Islet precursor cell (in vitro differentiated cells): ENCODE results near the gene KCND3.
A peak's percentile ranks its signal among the peaks of the same experiment; 100 is the strongest.

ENCODE experiments used
- DNase-seq: peaks from one replicate; pipeline ENCODE4 v3.0.0-alpha.2; 2018

The KCND3 gene

GRCh38 chr1:111989531-111990025 lies at the start of gene KCND3:
Gene KCND3 (minus strand): TSS chr1:111989668.
- DNase-seq: peak; percentile 57

GRCh38 chr1:112034277-112034676 lies 44.8 kb upstream of the KCND3 start:
- DNase-seq: no peak

DNA sequence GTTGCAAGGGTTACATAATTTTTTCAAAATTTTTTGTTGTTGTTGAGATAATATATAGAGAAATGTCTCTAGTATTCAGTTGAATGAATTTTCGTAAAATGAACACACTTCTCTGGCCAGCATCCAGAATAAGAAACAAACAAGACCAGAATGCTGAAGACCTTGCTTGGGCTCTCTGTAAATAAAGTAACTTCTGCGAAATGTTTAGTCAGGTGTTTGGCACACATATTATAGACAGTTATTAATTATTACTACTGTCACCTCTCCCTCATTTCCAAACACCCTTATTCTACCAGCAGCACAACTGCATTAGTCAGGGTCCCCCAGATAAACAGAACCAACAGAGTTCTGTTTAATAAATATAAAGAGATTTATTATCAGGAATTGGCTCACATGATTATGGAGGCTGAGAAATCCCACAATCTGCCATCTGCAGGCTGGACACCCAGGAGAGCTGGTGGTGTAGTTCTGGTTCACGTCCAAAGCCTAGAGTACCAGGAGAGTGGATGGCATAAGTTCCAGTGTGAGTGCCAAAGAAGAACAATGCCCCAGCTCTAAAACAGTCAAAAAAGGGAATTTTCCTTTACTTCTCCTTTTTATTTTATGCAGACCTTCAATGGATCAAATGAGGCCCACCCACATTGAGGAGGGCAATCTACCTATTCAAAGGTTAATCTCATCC lies 44.1 kb upstream of the KCND3 start:
- DNase-seq: no peak

DNA sequence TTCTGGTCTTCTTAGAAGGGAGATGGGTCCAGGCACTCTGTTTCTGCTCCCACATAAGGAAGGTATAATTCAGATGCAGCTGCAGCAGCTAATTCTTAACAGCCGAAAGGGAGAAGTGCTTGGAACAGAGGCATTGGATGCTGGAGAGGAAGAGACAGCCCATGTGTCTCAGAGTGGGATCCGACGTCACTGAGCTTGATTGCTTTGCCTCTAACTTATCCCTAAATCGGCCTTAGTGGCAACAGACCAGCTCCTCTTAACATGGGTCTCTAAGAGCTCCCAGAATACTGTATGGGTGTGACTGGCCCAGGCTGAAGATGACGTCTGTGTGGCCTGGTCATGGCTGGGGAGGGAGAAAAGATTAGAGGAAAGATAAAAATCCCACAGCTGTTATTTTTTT lies 40.7 kb upstream of the KCND3 start:
- DNase-seq: no peak

- no peak for DNase-seq
These were observed 38.2 kb upstream of the KCND3 start for GRCh38 chr1:112027696-112028095.

DNA sequence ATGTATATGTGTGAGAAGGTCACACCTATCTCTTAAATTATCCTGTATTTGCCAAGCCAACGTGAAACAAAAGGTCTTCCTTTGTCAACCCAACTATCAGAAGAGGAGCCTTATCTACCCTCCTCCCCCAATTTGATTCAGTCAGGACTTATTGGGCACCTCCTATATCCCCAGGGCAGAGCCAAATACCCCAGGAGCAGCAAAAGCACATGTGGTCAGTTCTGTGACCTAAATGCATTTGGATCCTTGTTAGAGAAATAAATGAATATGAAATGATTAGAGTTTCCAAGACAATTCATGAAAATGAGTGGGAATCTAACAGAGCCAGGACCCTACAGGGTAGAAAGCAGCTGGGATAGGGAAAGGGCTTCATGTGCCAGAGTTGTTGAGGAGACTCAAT lies 37.0 kb upstream of the KCND3 start:
- DNase-seq: no peak

DNA sequence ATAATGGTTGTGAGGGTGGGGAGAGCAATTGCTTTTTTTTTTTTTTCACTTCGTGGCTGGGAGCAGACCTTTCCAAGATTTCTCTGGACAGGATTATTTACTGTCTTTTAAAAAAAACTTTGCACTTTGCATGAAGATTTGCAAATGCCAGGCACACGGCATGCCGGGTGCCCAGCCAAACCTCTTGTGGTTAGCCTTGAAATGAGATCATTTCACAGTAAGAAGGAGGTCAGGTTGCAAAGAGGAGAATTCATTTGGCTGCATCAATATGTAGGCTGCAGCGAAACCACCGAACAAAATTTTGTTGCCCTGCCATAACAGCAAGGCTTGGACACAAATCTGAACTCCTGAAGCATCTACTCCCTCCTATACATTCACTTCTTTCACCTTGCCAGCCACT lies 36.5 kb upstream of the KCND3 start:
- no peak for DNase-seq

- no peak for DNase-seq
These were observed 31.8 kb upstream of the KCND3 start for GRCh38 chr1:112021263-112021662.

DNA sequence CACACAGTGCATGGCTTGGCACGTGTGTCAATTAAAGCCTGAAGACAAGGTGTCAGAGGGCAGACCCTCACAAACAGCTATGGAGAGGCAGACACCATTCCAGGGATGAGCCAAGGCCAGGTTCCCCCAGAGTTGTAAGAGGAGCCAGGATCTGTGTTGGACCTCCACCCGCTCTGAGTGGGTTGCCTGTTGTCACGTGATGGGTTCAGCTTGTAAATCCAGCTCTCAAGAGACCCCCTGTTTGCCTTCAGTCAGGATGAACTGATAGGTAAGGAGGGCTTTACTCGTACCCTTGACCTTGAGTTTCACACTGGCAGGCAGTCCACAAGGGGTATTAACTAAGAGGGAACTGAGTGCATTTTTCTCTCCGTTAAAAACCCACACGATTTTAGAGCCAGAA lies 27.7 kb upstream of the KCND3 start:
- DNase-seq: no peak

DNA sequence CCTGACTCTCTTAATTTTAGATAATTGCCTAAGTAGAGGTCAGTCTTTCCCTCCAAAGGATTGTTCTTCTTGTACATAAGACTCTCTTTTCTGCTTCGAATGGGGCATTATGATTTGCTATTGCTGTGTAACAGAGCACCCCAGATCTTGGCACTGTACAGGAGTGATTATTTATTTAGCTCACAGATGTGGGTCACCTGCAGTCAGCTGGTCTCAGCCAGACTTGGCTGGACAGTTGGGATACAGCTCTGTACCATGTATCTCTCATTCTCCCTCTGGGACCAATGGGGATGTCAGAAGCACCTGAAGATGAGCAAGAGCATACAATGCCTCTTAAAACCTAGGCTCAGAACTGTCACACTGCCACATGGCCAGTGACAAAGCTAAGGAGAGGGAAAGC lies 23.4 kb upstream of the KCND3 start:
- DNase-seq: no peak

DNA sequence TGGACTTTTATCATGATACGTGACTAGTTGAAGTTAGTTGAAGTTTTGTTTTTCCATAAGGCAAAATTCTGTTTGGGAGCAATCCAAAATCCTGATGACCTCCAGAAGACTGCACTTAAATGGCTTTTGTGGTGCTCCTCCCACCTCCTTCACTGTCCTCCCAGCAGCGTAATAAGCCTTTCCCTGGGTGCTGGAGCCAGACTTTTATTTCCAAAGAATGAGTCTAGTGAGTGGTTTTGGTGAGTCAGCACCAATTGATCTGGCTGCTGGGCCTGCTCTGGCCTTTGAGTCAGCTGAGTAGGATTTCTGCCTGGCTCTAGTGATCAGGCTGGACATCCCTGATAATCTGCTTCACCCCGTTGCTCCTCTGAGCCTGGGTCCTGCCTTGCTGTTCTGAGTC lies 21.7 kb upstream of the KCND3 start:
- peak; percentile 86 for DNase-seq

DNA sequence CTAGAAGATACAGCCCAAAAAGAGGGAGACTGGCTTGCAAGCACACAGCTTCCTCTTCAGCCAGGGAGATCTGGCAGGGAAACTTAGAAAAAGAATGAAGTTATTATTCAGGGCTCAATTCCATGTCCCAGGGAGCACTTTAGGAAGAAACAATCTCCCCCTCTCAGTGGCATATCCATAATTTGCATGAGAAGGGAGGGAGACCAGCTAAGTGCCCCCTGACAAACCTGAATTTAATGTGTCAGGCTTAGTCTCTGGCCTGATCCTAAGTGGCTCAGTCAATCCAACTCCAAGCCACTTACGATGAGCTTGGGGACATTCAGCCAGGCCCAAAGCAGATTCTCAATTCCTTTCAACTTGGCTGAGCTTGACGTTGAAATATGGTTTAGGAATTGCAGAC lies 17.7 kb upstream of the KCND3 start:
- no peak for DNase-seq

GRCh38 chr1:112006416-112007025 lies 17.1 kb upstream of the KCND3 start:
- DNase-seq: no peak

DNA sequence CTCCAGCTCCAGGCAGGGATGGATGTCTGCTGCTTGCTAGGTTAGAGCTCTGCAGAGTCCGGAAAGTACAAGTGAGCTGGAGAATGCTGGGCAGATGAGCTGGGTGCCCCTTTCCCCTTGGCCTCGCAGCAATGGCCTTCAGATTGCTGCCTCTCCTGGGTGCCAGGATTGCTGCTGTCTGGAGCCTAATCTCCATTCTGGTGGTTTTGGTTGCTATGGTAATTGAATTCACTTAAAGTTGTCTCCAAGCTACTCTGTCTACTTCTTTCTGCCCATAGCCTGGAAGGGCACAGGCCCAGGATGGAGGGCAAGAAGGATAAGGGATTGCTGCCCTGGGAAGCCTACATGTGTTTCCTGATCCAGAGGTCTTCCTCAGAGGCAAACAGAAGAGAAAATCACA lies 14.6 kb upstream of the KCND3 start:
- no peak for DNase-seq

DNA sequence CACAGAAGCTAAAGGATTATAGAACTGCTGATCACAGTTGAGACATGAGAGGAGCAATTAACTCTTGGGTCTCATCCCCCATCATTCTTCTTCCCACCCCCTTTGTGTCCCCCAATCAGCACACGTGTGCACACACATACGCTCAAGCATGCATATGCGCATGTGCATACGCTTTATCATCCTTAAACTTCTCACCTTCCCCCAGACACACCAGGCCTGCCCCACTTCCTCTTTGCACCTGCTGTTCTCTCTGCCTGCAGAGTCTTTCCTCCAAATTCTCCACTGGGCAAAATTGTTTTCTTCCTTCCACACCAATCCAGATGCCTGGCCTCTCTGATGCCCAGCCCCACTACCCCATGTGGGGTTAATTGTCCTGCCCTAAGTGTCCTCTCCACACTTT lies 13.0 kb upstream of the KCND3 start:
- DNase-seq: no peak

DNA sequence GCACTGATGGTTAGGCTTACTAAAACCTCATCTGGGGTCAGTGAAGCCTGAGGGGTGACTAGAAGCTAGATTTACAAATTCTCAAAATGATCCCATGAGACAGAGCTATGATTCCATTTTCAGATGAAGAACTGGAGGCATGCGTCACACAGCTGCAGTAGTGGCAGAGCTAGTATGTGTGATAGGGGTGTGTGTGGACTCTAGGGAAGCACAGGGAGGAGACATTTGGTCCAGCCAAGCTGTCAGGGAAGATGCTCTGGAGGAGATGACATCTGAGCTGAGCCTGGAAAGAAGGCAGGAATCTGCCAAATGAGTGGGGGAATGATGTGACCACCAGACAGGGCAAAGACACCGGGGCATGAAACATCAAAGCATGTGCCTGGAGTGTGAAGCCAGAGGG lies 12.0 kb upstream of the KCND3 start:
- DNase-seq: no peak

GRCh38 chr1:112000048-112000447 lies 10.6 kb upstream of the KCND3 start:
- no peak for DNase-seq

- DNase-seq: no peak
These were observed 8.9 kb upstream of the KCND3 start for GRCh38 chr1:111998332-111998731.

DNA sequence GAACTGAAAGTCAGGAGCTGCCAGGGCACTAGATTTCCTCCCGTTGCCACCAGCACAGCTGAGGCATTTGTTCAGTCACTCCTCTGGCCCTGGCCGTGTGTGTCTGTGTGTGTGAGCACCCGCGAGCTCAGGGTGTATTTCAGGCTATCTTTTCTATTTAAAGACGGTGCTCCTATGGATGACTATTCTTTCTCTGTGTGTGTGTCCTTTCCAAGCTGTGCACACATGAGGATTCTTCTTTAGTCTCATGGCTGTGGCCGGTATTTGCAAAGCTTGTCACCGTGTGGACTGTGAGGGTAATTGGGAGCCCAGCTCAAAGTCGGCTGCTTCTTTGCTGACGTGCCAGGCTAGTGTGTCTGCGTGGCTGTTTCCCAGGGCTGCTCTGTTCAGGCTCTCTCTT lies 3.0 kb upstream of the KCND3 start:
- peak; percentile 70 for DNase-seq

DNA sequence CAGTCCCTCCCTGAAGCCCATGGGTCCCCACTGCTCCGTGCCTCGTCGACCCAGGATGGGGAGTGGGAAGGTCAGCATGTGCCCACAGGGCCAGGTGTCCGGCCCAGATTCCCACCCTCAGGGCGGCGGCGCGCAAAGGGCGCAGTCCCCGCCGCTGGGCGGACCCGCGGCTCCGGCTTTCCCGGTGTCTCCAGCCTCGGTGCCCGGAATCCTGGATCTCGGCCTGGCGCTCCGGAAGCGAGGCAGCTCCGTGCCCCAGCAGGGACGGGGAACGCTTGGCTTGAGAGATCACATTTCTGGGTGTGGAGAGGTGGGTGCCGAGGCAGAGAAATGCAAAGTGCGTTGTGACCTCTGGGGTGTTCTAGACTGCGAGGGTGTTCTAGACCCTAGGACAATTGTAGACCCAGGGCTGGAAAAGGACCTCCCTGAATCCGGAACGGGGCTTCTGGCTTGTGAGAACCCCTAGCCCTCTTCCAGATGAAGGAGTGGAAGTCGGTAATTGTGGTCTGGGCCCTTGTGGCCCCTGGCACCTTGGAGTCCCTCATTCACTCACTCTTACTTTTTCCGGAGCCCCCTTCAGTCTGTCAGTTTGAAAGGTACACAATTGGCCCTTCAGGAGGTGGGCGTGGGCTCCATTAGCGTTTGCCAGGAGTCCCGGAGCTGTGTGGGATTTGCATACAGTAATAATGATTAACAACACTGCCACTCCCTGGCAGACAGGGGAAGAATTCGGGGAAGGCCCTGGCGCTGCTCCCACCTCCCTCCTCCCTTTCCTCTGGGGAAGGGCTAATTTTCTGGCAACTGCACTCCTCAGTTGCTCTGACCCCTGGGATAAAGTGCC lies 1.6 kb upstream of the KCND3 start:
- peak; percentile 77 for DNase-seq

DNA sequence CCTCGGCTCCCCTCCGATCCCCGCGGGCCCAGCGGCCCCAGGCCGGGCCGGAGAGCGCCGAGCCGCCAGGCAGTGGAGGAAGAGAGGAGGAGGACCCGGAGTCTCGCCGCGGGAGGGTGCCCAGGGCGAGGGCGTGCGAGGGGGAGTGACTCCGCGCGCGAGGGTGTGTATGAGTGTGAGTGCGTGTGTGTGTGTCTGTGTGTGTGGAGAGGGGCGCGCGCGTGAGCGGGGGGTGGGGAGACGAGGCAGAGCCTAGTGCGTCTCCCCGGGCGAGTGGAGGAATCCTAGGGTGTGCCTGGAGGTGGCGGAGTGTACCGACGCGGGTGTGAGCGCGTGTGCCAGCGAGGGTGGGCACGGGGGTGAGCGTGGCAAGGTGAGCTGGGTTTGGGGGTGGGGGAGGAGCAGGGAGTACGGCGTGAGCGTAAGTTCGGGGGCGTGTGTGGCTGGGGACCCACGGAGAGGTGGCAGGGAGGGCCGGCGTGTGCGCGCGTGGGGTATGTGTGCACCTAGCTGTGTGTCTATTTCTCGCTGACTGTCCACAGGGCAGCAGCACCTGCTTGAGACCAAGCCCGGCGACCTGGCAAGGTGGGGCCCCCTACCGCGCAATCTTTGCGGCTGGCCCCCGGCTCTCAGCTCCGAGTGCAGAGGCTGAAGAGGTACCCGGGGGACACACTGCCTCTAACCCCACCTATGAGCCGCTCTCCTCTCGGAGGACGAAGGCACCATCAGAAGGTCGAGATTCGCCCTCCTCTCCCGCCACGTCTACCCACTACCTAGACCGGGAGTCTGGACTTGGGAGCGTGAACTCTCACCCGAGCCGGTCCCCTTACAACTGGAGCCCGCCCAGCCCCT lies 784 bp upstream of the KCND3 start:
- DNase-seq: peak; percentile 62

DNA sequence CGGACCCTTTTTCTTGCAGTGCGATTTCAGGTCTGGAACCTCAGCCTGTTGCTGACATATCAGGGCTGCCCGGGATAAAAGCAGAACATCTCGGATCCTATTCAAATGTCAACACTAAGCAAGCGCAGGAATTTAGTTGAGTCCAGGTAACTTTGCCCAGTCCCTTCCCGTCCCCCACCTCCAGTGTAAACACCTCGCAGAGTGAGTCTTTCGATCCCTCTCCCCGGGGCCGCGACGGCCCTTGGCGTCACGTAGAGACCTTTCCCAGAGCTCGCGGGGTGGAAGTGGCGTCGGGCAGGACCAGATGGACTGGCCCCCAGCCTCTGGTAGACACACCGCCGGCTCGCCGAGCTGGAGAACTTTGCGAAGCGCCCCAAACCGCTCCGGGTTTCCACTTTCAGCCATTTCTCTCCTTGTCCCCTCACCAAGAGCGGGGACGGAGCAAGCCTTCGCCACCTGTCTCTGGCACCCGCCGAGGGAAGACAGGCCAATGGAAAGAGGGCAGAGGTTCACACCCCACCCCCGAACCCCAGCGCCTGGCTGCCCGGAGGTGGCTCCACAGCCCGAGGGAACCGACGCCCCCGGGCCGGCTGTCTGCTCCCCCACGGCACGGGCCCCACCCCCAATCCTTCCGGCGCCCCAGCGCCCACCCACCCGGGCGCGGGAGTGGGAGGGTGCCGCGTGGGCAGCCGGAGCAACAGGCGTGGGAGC lies 570 bp downstream of the KCND3 start:
- DNase-seq: no peak
